Stimulated activated naive CD4-positive, alpha-beta T cell (primary cell): ENCODE results near the gene PUM2.
"Not testable (repeated sequence)": the region's sequence is repeated elsewhere in the genome, so short reads cannot be mapped to it uniquely, and the experiment has no call there.

Experiments
- DNase-seq, 6 experiments: peaks; one replicate each; lab custom pipeline; 2025; lab: John Stamatoyannopoulos, UW

PUM2 gene

GRCh38 chr2:20350753-20351554, at the start of gene PUM2:
TSS of gene PUM2 (minus strand) at chr2:20350844. CDS start at chr2:20327360, 23,484 bp downstream.
- peak; percentile 93 to 97 (median 96) for DNase-seq

- DNase-seq: no peak
Observed at GRCh38 chr2:20400306-20400705, 49.7 kb upstream of the PUM2 start.

GRCh38 chr2:20398956-20399567, 48.4 kb upstream of the PUM2 start:
- no peak for DNase-seq

- DNase-seq: no peak
Observed at GRCh38 chr2:20397811-20398447, 47.3 kb upstream of the PUM2 start.

GRCh38 chr2:20396356-20397000, 45.8 kb upstream of the PUM2 start:
- DNase-seq: no peak

GRCh38 chr2:20393986-20394385, 43.3 kb upstream of the PUM2 start:
- DNase-seq: no peak

GRCh38 chr2:20391951-20392699, 41.5 kb upstream of the PUM2 start:
- DNase-seq: no peak

- no peak for DNase-seq
Observed at GRCh38 chr2:20390524-20391123, 40.0 kb upstream of the PUM2 start.

- no peak for DNase-seq
Observed at GRCh38 chr2:20384953-20385352, 34.3 kb upstream of the PUM2 start.

- DNase-seq: no peak
Observed at GRCh38 chr2:20382965-20383810, 32.5 kb upstream of the PUM2 start.

GRCh38 chr2:20381457-20381856, 30.8 kb upstream of the PUM2 start:
- DNase-seq: no peak

- no peak for DNase-seq
Observed at GRCh38 chr2:20378891-20379519, 28.4 kb upstream of the PUM2 start.

- DNase-seq: no peak
Observed at GRCh38 chr2:20378341-20378740, 27.7 kb upstream of the PUM2 start.

GRCh38 chr2:20377741-20378140, 27.1 kb upstream of the PUM2 start:
- DNase-seq: no peak

- DNase-seq: not testable (repeated sequence)
Observed at GRCh38 chr2:20374982-20375381, 24.3 kb upstream of the PUM2 start.

- DNase-seq: no peak
Observed at GRCh38 chr2:20372896-20373640, 22.4 kb upstream of the PUM2 start.

- no peak for DNase-seq
Observed at GRCh38 chr2:20371323-20372025, 20.8 kb upstream of the PUM2 start.

- no peak for DNase-seq
Observed at GRCh38 chr2:20370191-20370590, 19.5 kb upstream of the PUM2 start.

GRCh38 chr2:20369366-20369765, 18.7 kb upstream of the PUM2 start:
- DNase-seq: no peak
